ENCODE results near the gene POLR3E.

DNA sequence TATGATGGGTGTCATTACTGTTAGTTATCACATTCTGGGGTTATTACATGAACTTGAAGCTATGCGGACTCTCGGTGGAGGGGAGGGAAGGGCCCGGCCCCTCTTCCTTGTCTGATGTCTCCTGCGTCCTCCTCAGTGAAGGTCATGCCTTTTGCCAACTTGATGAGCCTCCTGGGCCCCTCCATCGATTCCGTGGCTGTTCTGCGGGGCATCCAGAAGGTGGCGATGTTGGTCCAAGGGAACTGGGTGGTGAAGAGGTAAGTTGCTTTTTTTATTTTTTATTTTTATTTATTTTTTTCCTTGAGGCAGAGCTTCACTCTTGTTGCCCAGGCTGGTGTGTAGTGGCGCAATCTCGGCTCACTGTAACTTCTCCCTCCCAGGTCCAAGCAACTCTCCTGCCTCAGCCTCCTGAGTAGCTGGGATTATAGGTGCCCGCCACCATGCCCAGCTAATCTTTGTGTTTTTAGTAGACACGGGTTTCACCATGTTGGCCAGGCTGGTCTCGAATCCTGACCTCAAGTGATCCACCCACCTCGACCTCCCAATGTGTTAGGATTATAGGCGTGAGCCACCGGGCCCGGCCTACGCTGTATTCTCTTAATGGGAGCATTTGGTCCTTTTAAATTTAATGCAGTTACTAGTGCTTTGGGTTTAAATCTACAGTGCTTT lies 21.6 kb downstream of the POLR3E start:
- TF ChIP-seq YY1 (IDR thresholded peaks at IDR 0.05; ENCODE audit: insufficient read depth, insufficient read length) (no peak), SUZ12 (IDR thresholded peaks at IDR 0.05; ENCODE audit: extremely low read depth, insufficient read depth, insufficient read length) (no peak), ZNF274 (IDR thresholded peaks at IDR 0.05; ENCODE audit: low read depth, low read length) (no peak)

Measured in NT2/D1 (cell line).